Inflammatory macrophage treated with lipopolysaccharide for 4 hours (primary cell): ENCODE data around the gene CBLIF.
"Not testable (repeated sequence)": the region's sequence is repeated elsewhere in the genome, so short reads cannot be mapped to it uniquely, and the experiment has no call there.

ENCODE experiments used
- DNase-seq: peaks from one replicate; pipeline ENCODE4 v3.0.0-alpha.2; 2020

Gene CBLIF

GRCh38 chr11:59845399-59845798 is at the start of gene CBLIF:
TSS of gene CBLIF (minus strand) at chr11:59845499. CDS start at chr11:59845453, 46 bp downstream.
- no peak for DNase-seq

DNA sequence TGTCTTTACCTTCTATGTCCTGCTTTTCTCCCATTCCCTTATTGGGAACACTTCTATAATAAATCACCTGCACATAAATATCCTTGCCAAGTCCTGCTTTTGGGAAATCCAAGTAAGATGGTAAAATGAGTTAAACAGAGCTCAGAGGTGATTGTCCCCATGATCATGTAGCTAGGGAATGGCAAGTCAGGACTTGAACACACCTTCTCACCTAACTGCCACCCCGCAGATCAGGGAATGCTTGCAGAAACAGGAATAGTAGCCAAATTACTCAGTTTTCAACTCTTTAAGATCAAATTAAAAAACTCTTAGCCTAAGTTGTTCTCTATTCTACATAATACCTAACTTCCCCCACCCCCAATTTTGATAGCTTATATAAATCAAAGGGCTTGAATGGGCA is 49.3 kb upstream of the CBLIF start:
- DNase-seq: no peak

- peak; percentile 66 for DNase-seq
Observed at GRCh38 chr11:59891781-59892181, 46.5 kb upstream of the CBLIF start.

- DNase-seq: not testable (repeated sequence)
Observed at GRCh38 chr11:59887156-59887555, 41.9 kb upstream of the CBLIF start.

DNA sequence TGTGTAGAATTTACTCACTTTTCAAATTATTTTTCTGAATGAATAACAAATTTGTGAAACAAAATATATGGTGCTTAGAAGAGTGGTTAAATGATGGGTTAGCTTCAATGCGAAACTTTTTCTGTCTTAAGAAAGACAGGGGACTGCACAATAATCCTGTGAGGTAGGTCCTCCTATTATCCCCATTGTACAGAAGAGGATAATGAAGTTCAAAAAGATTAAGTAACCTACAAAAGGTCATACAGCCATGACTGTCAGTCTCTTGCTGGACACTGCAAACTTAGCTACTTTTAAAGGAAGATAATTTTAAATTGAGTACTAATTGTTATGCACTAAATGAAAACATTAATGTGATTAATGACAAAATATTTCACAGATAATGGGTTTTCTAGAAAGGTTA is 38.3 kb upstream of the CBLIF start:
- no peak for DNase-seq

DNA sequence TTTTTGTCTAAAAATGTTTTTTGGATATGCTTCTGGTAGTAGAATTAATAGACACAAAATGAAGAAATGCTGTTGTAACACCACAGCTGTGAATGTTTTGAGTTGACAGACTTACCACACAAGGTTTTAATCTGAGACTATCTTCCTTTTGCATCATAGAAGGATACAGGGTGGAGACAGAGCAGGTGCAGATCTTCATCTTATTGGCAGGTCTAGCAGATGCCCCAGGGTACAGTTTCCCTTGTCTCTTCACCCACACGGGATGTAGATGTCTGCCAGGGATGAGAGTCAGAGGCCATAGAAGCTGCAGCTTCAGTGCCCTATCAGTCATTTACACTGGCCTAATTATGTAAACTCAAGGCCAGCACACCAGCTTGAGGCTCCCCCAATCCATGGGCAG is 34.3 kb upstream of the CBLIF start:
- DNase-seq: no peak

GRCh38 chr11:59878575-59878974 is 33.3 kb upstream of the CBLIF start, which contains the start of gene OOSP3:
TSS of gene OOSP3 (plus strand) at chr11:59878782. CDS start at chr11:59878809, 27 bp downstream.
- DNase-seq: no peak

- no peak for DNase-seq
Observed at GRCh38 chr11:59877784-59878183, 32.5 kb upstream of the CBLIF start.

DNA sequence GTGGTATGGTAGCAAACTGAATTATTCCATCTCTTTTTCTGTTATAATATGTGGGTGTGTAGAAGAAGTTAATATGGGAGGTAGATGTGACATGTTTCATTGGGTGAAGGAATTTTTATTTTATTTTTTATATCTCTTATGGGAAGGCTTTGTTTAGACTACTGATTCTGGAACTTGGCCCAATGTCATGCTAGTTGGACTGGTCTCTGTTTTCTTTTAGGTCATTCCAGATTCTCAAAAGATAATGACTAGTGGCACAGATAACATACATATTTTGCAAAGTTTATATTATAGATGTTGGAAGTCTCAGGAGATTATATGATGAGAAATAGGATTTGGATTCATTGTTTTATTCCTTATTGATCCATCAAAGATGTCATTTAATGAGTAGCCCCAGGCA is 32.0 kb upstream of the CBLIF start:
- DNase-seq: no peak

- DNase-seq: no peak
Observed at GRCh38 chr11:59875856-59876519, 30.7 kb upstream of the CBLIF start.

GRCh38 chr11:59872076-59872475 is 26.8 kb upstream of the CBLIF start:
- DNase-seq: no peak

GRCh38 chr11:59867946-59868345 is 22.6 kb upstream of the CBLIF start:
- DNase-seq: no peak

DNA sequence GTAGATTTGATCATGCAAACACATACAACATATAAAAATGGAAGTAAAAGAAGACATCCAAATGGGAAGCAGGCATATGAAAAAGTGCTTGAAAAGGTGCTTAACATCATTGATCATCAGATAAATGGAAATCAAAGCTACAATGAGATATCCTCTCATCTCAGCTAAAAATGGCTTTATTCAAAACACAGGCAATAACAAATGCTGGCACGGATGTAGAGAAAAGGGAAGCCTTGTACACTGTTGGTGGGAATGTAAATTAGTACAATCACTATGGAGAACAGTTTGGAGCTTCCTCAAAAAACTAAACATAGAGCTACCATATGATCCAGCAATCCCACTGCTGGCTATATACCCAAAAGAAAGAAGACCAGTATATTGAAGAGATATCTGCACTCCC is 21.5 kb upstream of the CBLIF start:
- DNase-seq: no peak

GRCh38 chr11:59866397-59866796 is 21.1 kb upstream of the CBLIF start, which contains the start of gene TCN1:
TSS of gene TCN1 (minus strand) at chr11:59866487. CDS start at chr11:59866470, 17 bp downstream.
- peak; percentile 92 for DNase-seq

DNA sequence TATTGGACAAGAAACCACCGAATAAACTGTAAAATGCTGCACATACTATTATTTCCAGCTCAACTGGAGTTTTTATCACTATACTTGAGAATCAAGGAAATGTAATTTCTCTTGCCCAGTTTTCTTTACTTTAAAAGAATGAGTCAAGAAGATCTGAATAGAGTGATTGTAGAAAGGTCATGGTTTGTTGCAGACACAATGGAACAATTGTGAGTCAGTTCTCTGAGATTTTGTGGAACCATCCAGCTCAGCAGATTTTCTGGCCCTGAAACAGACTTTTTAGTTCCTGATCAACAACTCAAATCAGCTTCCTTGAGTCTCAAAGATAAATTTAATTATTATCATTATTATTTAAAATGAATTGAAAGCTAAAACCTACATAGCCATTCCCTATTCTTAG is 19.7 kb upstream of the CBLIF start:
- peak; percentile 61 for DNase-seq

GRCh38 chr11:59862252-59862651 is 17.0 kb upstream of the CBLIF start:
- DNase-seq: no peak

DNA sequence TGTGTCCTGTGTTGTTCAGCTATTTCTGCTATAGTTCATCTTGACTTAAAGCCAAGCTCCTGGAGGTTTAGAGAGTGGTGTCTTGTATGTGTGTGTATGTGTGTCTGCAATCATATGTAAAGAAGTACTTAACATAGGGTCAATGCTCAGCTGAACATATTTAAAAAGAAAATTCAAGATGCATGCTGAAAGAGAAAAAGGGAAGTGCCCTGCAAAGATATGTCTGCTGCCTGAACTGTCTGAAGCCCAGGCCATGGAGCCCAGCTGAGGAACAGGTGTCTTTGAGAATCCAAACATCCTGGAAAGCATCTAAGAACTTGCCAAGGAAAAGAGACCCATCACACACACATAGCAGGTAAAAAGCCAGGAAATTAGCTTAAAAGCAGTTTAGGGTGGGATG is 14.4 kb upstream of the CBLIF start:
- no peak for DNase-seq

DNA sequence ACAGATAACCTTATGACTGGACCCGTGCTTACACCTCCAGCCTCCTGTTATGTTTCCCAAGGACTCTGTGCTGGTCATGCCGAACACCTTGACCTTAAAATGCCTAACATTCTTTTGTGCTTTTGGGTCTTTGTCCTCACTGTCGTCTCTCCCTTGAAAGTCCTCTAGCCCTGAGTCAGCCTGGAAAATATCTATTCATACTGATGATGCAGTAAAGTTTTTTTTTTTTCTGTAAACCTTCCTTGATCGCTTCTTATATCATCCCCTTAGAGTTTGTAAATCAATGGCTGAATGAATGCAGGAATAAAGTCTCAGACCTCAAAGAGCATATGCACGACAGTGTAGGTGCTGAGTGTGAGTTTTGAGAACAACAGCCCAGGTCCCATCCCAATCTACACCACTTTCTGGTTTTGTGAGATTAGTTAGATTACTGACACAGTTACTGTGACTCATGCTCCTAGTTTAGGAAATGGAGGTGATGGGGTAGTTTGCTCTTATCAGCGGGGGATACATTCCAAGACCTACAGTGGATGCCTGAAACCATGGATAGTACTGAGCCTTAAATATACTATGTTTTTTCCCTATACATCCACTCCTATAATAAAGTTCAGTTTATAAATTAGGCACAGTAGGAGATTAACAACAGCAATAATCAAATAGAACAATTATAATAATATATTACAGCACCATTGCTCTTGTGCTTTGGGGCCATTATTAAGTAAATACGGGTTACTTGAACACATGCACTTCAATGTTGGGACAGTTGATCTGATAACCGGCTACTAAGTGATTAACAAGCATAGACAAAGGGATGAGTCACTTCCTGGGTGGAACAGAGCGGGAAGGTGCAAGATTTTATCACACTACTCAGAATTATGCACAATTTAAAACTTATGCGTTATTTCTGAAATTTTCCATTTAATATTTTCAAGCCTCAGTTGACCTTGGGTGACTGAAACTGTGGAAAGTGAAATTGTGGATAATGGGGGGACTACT is 12.4 kb upstream of the CBLIF start:
- peak; percentile 33 for DNase-seq

- DNase-seq: peak; percentile 17
Observed at GRCh38 chr11:59854871-59855270, 9.6 kb upstream of the CBLIF start.

DNA sequence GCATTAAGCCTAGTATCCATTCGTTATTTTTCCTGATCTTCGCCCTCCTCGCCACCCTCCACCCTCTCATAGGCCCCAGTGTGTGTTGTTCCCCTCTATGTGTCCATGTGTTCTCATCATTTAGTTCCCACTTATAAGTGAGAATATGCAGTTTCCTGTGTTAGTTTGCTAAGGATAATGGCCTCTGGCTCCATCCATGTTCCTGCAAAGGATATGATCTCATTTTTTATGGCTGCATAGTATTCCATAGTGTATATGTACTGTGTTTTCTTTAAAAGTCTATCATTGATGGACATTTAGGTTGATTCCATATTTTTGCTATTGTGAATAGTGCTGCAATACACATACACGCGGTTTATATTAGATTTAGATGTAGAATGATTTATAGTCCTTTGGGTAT is 6.1 kb upstream of the CBLIF start:
- not testable (repeated sequence) for DNase-seq

- DNase-seq: not testable (repeated sequence)
Observed at GRCh38 chr11:59849551-59849950, 4.3 kb upstream of the CBLIF start.

- peak; percentile 79 for DNase-seq
Observed at GRCh38 chr11:59849129-59849528, 3.8 kb upstream of the CBLIF start.

DNA sequence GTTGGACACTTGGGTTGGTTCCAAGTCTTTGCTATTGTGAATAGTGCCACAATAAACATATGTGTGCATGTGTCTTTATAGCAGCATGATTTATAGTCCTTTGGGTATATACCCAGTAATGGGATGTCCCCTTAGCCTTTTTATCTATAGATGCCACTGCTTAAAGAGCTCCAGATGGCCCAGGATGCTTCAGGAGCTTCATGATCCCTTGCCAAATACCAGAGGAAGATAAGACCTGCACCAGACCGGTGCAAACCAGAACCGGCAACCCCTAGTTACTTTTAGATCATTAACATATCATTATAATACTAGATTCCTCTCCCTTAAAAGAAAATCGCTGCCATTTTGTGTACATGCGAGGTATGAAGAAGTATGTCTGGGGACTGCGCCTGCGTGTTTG is 3.1 kb upstream of the CBLIF start:
- DNase-seq: not testable (repeated sequence)

DNA sequence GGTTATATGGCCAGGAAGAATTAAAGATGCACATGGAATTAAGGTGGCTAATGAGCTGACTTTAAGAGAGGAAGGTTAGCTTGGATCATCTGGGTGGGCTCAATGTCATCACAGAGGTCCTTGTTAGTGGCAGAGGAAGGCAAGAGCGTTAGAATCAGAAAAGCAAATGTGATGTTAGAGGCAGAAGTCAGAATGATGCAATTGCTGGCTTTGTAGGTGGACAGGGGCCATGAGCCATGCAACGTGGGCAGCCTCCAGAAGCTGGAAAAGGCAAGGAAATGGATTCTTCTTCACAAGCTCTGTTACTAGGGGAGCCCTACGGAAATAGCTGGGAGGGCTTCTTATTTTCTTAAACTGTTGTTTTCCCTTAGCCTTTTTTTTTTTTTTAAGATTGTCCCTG is 2.3 kb upstream of the CBLIF start:
- peak; percentile 21 for DNase-seq
